GM21381 (cell line): ENCODE measurements around the gene NHERF1.

ENCODE experiments used
- ATAC-seq: cut with Tn5 transposase; IDR thresholded peaks from one replicate; pipeline ENCODE4 v1.9.1; 2021; ENCODE audit warnings: mild to moderate bottlenecking, moderate library complexity; ENCODE audit not compliant: unreplicated experiment

Gene NHERF1

GRCh38 chr17:74748279-74748528, 224 bp upstream of the NHERF1 start:
- no peak for ATAC-seq

- ATAC-seq: no peak
These were observed 1.0 kb downstream of the NHERF1 start for GRCh38 chr17:74749279-74750038.

- ATAC-seq: no peak
These were observed 1.6 kb downstream of the NHERF1 start for GRCh38 chr17:74750039-74750326.

- ATAC-seq: no peak
These were observed 2.1 kb downstream of the NHERF1 start for GRCh38 chr17:74750327-74751069.

DNA sequence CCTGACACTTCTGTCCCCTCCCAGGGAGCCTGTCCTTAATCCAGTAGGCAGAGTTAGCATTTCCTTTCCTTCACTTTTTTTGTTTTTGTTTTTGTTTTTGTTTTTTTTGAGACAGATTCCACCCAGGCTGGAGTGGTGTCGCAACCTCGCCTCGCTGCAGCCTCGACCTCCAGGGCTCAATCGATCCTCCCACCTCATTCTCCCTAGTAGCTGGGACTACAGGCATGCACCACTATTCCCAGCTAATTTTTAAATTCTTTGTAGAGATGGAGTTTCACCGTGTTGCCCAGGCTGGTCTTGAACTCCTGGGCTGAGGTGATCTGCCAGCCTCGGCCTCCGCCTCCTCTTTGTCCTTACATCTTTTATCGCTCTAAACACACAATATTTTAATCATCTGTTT, 4.0 kb downstream of the NHERF1 start:
- ATAC-seq: no peak

- no peak for ATAC-seq
These were observed 4.5 kb downstream of the NHERF1 start for GRCh38 chr17:74752822-74753401.

GRCh38 chr17:74754832-74755231, 6.4 kb downstream of the NHERF1 start:
- ATAC-seq: no peak

- no peak for ATAC-seq
These were observed 7.1 kb downstream of the NHERF1 start for GRCh38 chr17:74755533-74755932.

DNA sequence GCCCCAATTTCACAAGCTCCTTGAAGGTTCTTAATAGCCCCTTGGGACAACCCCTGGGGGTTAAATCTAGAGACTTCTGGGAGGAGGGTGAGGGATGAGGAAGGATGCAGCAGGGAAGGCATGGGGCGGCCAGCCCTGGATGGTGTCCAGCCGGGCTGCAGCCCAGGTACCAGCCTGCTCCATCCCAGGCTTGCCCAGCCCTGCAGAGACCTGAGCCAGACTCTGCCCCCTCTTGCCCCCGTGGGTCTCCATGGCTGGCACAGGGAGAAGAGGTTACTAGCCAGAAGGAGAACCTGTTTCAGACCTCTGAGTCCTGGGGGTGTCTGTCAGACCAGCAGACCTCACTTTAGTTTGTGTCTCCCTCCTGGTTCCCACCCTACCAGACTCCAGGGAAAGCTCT, 8.5 kb downstream of the NHERF1 start:
- ATAC-seq: no peak

DNA sequence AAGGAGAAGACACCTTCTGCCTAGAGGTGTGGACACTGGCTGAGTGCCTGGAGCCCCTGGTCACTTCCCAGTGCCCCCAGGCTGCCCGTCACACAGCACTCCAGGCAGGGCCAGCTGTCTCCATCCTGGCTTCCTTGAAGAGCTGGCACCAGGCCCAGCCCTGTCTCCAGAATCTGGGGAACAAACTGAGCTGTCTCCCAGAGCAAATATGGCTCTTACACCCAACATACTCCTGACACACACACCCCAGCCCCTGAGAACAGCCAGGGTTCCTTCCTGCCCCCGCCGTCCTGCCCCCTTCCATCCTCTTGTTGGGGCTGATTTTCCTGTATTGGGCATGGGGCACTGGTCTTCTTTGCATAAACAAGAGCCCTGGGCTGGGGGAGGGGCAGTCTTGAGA, 9.1 kb downstream of the NHERF1 start:
- no peak for ATAC-seq

- ATAC-seq: no peak
These were observed 9.8 kb downstream of the NHERF1 start for GRCh38 chr17:74757931-74758847.

DNA sequence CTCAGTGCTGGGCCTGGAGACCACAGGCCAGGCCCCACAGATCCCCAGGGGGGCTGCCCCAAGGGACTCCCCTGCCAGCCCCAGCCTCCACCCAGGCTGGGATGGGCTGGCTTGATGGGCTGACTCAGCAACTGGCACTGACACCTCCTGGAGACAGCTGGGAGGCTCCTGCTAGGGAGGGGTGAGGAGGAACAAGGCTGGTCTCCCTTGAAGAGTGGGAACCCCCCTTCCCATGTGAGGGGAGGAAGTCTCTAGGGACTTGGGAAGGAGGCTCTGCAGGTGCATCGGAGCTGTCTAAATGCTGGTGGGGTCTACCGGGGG, 10.4 kb downstream of the NHERF1 start:
- ATAC-seq: no peak

- ATAC-seq: peak; percentile 80
These were observed 10.9 kb downstream of the NHERF1 start for GRCh38 chr17:74759243-74759801.

GRCh38 chr17:74759941-74760340, 11.5 kb downstream of the NHERF1 start:
- ATAC-seq: no peak

DNA sequence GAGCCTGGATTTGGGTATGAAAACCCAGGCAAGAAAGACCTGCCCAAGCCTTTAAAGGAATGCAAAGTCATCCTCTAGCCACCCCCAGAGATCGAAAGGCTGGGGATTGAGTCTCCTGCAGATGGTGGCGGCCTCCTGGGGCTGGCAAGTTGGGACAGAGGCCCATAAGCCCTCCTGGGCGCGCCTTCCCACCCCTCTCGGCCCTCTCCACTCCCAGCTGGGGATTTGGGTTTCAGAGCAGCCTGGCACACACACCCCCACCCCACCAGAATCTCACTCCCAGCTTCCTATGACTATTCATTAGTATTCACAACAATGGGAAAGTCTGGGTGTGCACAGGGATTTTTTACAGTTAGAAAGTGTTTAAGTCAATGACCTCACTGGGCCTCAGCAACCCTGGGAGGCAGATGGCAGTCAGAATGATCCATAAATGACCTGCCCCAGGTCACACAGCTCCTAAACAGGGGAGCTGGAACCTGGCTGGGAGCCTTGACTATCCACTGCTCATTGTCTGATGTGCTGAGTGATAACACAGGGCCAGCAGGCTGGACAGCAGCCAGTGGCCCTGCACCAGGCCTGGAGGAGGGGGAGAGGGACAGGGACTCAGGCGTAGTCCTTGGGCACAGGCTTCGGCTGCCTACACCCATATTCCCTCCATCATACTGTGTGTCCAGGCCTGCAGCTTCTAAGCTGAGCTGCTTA, 12.1 kb downstream of the NHERF1 start:
- ATAC-seq: no peak

- ATAC-seq: no peak
These were observed 13.0 kb downstream of the NHERF1 start for GRCh38 chr17:74761419-74761818.

- ATAC-seq: no peak
These were observed 13.5 kb downstream of the NHERF1 start for GRCh38 chr17:74761931-74762330.

DNA sequence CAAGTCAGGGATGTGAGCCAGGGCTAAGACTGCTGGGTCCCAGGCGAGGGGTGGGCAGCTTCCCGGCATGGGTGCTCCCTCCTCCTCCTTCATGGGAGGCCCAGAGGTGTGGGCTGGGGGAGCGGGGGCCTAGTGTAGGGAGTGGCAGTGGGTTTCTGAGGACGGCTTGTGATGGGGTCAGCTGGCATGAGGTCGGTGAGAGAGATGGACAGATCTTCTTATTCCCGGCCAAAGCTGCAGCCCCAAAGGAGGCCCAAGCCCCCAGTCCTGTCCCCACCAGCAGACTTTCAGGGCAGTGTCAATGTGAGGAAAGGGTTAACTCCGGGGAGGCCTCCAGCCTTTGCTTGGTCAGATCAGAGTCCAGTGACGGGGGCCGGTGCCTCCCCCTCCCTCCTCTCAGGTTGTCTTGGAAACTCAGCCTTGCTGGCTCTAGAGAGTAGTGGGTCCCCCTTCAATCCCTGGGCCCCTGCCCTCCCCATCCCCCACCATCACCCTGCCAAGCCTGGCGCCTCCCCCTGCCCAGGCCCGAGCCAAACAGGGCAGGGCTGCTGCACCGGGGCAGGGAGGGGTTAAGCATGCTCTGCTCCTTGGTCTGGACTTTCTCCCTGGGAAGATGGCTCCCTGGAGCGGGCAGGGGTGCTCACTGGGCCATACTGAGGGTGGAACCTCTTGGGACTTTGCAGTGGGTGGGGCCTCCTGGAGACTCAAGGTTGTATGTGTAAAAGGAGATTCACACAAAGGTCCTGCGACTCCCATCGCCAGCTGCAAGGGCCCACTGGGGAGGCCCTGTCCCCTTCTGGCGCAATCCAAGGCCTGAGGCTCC, 15.3 kb downstream of the NHERF1 start:
- no peak for ATAC-seq

- ATAC-seq: no peak
These were observed 16.4 kb downstream of the NHERF1 start for GRCh38 chr17:74764751-74765286.

GRCh38 chr17:74766413-74766812, 18.0 kb downstream of the NHERF1 start:
- ATAC-seq: no peak
